Measurements from ENCODE around the gene DLEC1.

DLEC1 gene

DNA sequence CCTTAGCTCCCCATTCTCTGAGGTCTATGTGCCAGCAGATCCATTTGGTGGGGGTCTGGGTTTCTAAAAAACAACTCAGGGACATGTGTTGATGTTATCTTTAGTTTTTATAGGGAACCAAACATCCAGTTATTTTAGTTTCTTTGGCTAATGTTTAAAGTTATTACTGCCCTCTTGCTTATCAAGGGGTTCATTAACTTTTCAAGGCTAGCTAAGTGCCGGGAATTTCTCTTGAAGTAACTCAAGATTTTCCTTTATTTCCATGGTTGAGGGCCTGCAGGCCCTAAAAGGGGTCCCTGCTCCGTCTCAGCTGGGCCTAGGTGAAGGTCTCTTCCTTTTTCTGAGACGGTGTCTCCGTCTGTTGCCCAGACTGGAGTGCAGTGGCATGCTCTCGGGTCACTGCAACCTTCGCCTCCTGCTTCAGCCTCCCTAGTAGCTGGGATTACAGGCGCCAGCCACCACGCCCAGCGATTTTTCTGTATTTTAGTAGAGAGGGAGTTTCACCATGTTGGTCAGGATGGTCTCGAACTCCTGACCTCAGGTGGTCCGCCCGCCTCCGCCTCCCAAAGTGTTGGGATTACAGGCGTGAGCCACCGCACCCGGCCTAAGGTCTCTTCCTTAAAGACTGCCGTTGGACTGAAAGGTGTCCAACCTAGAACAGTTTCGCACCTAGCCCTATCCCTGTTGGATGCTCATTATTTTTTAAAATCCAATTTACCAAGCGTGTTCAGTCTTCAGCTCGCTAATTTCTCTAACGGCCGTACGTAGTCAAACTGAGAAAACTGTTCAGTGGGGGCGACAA is 125.0 kb downstream of the DLEC1 start:
- no peak for DNase-seq

DNA sequence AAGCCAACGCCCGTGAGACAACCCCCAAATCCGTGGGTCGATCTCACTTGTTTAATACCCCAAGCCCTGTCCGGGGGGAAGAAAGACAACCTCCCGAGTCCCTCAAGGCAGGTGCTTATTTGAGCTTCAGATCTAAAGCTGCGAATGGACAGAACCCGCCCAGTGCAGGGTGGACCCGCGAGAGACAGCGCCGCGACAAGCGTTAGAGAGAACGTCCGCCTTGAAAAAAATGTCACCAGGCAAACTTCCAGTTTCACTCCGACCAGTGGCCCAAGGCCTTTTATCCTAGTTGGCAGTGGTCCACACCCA is 125.6 kb downstream of the DLEC1 start:
- no peak for DNase-seq

DNA sequence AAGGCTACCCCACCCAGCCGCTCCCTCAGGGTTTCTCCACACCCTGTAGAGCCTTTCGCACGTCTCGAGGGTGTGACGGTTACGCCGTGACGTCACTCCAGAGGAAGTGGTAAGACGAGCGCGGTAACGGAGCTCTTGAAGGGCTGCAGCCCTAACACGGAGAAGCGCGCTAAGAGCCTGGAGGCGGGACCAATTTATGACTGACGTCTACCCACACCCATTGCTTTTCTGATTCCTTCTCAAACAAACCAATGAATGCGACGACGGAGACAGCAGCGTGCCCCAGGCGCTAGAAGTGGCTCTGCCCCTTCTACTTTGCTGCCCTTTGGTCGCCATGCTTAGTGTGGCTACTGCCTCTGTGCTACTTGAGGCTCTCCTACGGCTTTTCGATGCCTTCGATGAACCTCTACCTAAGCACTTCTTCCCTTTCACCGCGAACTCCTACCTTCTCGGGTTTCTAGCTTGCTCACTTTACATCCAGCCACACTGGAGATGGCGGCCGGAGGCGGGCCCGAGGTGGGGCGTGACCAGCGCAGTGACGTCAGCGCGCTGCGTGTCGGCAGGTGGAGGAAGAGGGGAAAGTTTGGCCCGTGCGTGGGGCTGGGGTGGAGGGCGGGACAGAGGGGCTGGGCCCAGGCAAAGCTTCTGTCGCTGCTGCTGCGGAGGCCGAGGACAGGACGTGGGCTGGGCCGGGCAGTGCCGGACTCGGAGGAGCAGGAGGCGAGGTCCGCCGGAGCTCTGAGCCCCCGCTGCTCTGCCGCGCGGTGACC is 126.1 kb downstream of the DLEC1 start, which contains the start of gene OXSR1:
TSS of gene OXSR1 (plus strand) at position 586 of the 770 bp plus-strand sequence. CDS start 340 bp downstream, outside the sequence.
- peak; percentile 90 for DNase-seq

DNA sequence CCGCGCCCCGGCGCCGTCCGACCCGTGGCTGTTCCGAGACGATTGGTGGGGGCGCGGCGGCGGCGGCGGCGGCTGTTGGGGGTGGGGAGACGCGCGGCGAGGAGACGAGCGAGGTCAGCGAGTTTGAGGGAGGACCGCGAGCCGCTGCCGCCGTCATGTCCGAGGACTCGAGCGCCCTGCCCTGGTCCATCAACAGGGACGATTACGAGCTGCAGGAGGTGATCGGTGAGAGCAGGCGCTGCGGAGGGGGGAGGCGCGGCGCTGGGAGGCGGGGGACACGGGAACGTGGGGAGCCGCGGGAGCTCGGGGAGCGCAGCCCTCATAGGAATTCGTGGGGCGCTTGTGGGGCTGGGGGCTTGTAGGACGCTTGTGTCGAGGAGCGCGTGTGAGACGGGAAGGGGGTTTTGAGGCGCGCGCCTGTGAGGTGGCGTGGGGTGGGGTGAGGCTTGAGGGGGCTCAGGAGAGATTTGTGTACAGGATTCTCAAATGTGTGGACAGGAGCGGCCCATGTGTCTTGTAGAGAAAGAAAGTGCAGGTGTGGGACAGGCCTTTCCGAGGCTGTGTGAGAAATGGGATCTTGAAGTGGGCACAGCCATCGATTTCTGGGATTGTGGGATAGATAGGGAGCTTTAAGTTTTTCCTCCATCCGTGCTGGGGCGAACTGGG is 126.8 kb downstream of the DLEC1 start:
- DNase-seq, result no peak

DNA sequence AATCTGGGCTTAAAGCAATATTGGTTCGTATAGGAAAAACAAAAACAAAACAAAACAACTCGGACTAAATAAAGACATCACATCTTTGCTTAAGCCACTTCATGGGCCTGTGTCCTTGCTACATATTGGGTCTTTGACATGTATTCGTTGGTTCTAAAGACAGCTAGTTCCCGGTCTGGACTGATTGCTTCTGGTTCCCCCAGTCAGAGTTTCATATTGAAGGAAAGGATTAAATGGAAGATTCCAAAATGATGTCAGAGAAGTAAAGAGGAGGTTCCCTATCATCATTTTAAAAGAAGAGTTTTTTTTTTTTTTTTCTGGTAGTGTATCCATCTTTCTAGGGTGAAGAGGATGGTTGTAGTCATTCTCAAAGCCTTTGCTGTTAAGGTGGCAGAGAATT is 128.6 kb downstream of the DLEC1 start:
- DNase-seq, result no peak

DNA sequence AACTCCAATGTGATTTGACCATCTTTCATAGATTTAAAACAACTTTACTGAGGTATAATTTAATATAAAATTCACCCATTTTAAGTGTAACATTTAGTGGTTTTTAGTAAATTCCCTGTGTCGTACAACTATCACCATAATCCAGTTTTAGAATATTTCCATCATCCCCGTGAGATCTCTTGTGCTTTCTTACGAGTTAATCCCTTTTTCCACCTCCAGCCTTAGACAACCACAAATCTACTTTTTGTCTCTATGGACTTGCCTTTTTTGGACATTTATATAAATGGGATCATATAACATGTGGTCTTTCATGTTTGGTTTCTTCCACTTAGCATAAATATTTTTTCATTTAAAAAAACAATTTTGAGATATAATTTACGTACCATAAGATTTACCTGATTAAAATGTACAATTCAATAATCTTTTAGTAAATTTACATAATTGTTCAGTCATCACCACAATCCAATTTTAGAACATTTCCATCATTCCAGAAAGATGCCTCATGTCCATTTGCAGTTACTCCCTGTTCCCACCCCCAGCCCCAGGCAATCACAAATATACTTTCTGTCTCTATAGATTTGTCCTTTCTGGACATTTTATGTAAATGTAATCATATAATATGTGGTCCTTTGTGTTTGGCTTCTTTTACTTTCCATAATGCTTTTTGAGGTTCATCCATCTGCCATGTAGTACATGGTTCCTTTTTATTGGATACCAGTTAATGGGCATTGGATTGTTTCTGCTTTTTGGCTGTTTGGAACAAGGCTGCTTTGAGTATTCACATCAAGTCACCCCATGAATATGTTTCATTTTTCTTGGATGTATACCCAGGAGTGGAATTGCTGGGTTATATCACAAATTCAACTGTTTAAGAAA is 129.4 kb downstream of the DLEC1 start:
- DNase-seq, result no peak

DNA sequence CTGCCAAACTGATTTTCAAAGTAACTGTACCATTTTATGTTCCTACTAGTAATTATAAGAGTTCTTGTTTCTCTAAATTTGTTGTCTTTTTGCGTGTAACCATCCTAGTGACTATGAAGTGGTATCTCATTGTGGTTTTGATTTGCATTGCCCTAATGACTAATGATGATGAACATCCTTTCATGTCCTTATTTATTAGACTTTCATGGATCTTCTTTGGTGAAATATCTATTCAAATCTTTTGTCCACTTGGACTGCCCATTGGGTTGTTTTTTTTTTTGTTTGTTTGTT is 130.0 kb downstream of the DLEC1 start:
- no peak for DNase-seq

DNA sequence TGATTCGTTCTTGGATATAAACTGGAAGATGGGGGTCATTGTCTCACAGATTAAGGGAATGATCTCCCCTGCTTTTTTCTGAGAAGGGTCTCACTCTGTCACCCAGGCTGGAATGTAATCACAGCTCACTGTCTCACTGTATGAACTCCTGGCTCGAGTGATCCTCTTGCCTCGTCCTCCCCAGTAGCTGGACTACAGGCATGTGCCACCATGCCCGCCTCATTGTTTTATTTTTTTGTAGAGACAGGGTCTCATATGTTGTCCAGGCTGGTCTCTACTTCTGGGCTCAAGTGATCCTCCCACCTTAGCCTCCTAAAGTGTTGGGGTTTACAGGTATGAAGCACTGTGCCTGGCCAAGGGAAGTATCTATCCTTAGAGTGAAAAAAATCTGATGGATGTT is 131.7 kb downstream of the DLEC1 start:
- no peak for DNase-seq

DNA sequence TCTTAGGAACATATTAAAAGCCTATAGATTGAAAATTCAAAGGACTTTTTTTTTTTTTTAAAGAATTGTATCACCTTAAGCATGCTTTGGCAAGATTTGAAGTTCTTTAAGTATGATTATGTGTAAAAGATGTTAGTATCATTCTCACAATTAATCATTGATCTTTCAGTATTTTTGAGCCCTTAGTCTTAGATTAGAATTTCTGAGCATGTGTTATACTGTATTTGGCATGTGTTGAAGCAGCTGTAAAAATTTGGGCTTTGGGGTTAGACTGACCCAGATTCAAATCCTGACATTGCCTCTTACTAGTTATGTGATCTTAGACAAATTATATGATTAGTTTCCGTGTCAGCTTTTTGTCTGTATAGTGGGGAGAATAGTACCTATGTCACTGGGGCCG is 132.6 kb downstream of the DLEC1 start:
- no peak for DNase-seq
